GM23338 (cell line): ENCODE data around the gene EYA4. TPM values are rescaled to one million over a fixed set of nuclear protein-coding genes. Genes with fewer than 3 reads are reported as not detected.
A peak's percentile ranks its signal among the peaks of the same experiment; 100 is the strongest.

Source experiments
- ATAC-seq: fragments of 200-7000 bp; cut with Tn5 transposase; 3 replicates; pipeline ENCODE4 v1.9.1; 2020
- DNase-seq: peaks from one replicate; pipeline ENCODE4 v3.0.0-alpha.2; 2015; ENCODE audit warnings: low spot score
- H2AFZ ChIP-seq: fragments of 200-600 bp; sonication (generic); 2 replicates; pipeline ENCODE4 v1.8.0; 2016; ENCODE audit warnings: antibody characterized with exemption, mild to moderate bottlenecking, moderate library complexity
- H3F3A ChIP-seq: fragments of 200-600 bp; sonication (generic); replicated peaks from 2 replicates; pipeline ENCODE4 v1.8.0; 2017; ENCODE audit warnings: antibody characterized with exemption, mixed run types, low read depth
- H3K27ac ChIP-seq: fragments of 200-600 bp; sonication (generic); 2 replicates; pipeline ENCODE4 v1.6.1; 2016; ENCODE audit warnings: low read depth
- H3K27me3 ChIP-seq: fragments of 200-600 bp; sonication (generic); 2 replicates; pipeline ENCODE4 v1.8.0; 2016; ENCODE audit warnings: mild to moderate bottlenecking, mixed run types, moderate library complexity; ENCODE audit not compliant: insufficient read depth
- H3K36me3 ChIP-seq: fragments of 200-600 bp; sonication (generic); 2 replicates; pipeline ENCODE4 v1.8.0; 2016; ENCODE audit warnings: mild to moderate bottlenecking; ENCODE audit not compliant: insufficient read depth
- H3K4me1 ChIP-seq: fragments of 200-600 bp; sonication (generic); 2 replicates; pipeline ENCODE4 v1.8.0; 2016; ENCODE audit warnings: mild to moderate bottlenecking, moderate library complexity; ENCODE audit not compliant: insufficient read depth
- H3K4me2 ChIP-seq: fragments of 200-600 bp; sonication (generic); 2 replicates; pipeline ENCODE4 v1.7.1; 2017; ENCODE audit warnings: mixed run types
- H3K4me3 ChIP-seq: fragments of 200-600 bp; sonication (generic); 2 replicates; pipeline ENCODE4 v1.6.1; 2016; ENCODE audit warnings: mixed run types
- H3K79me2 ChIP-seq: fragments of 200-600 bp; sonication (generic); replicated peaks from 2 replicates; pipeline ENCODE4 v1.8.0; 2017; ENCODE audit warnings: mild to moderate bottlenecking; ENCODE audit not compliant: insufficient read depth
- H3K9me2 ChIP-seq: fragments of 200-600 bp; sonication (generic); 2 replicates; pipeline ENCODE4 v1.8.0; 2017; ENCODE audit not compliant: insufficient read depth
- H4K20me1 ChIP-seq: fragments of 200-600 bp; sonication (generic); replicated peaks from 2 replicates; pipeline ENCODE4 v1.8.0; 2017; ENCODE audit warnings: mild to moderate bottlenecking; ENCODE audit not compliant: insufficient read depth
- H3K27ac Mint-ChIP-seq: 2 replicates; pipeline ENCODE4 v1.8.0; 2020; ENCODE audit warnings: inconsistent platforms, mild to moderate bottlenecking, moderate library complexity, mixed read lengths
- H3K27me3 Mint-ChIP-seq: 3 replicates; pipeline ENCODE4 v1.8.0; 2022; ENCODE audit warnings: low read depth, mild to moderate bottlenecking, moderate library complexity, mixed read lengths, inconsistent platforms; ENCODE audit not compliant: insufficient read depth, poor library complexity
- H3K36me3 Mint-ChIP-seq: 3 replicates; pipeline ENCODE4 v1.8.0; 2021; ENCODE audit warnings: low read depth, mild to moderate bottlenecking, inconsistent platforms, moderate library complexity, mixed read lengths
- H3K4me1 Mint-ChIP-seq: 3 replicates; pipeline ENCODE4 v1.8.0; 2020; ENCODE audit warnings: mild to moderate bottlenecking, inconsistent platforms, mixed read lengths
- H3K4me3 Mint-ChIP-seq: 3 replicates; pipeline ENCODE4 v1.8.0; 2021; ENCODE audit warnings: moderate library complexity, mild to moderate bottlenecking, inconsistent platforms, mixed read lengths
- H3K9me3 Mint-ChIP-seq: 3 replicates; pipeline ENCODE4 v1.8.0; 2020; ENCODE audit warnings: moderate library complexity, mild to moderate bottlenecking, inconsistent platforms, mixed read lengths
- CTCF ChIP-seq, 2 experiments: fragments of 200-600 bp in 1 of 2; sonication (generic) in 1 of 2; conservative IDR thresholded peaks; 2 replicates each; pipeline versions ENCODE4 v1.5.1 to v1.6.1; 2016 to 2017; ENCODE audit warnings: antibody characterized with exemption in 2 of 2, low read depth in 2 of 2, mild to moderate bottlenecking in 2 of 2, moderate library complexity in 1 of 2
- JUNB ChIP-seq: IDR thresholded peaks from one replicate; pipeline ENCODE4 v1.6.1; 2016; ENCODE audit warnings: antibody characterized with exemption; ENCODE audit not compliant: unreplicated experiment
- POLR2AphosphoS5 ChIP-seq: IDR thresholded peaks from 2 replicates; pipeline ENCODE4 v1.6.1; 2016; ENCODE audit warnings: antibody characterized with exemption, low read depth
- REST ChIP-seq: IDR thresholded peaks from one replicate; pipeline ENCODE4 v1.6.1; 2018; ENCODE audit warnings: antibody characterized with exemption; ENCODE audit not compliant: unreplicated experiment
- ZNF114 ChIP-seq: fragments of 250-450 bp; sonication (Bioruptor Pico); IDR thresholded peaks from 2 replicates; pipeline ENCODE4 v1.5.0; 2020; ENCODE audit warnings: mild to moderate bottlenecking, moderate library complexity
- polyA plus RNA-seq: library from polyadenylated mRNA; unstranded; fragments of >200 nt; fragmentation: Nextera tagmentation; extraction: Ambion mirVana; gene quantifications from 2 replicates; pipeline ENCODE4 v1.2.1, GENCODE V29; 2016
- total RNA-seq: library from RNA; depleted of rRNA; stranded (reverse); fragments of >200 nt; shearing (Covaris generic); gene quantifications from 2 replicates; pipeline ENCODE4 v1.2.3, GENCODE V29; 2014
- TF ChIP-seq, protein P1 (sequence below): fragments of 250-450 bp; sonication (Bioruptor Pico); IDR thresholded peaks from 2 replicates; pipeline ENCODE4 v1.5.0; 2020; ENCODE audit warnings: mild to moderate bottlenecking, moderate library complexity

EYA4 gene
- total and polyA plus RNA-seq, 2 experiments from 2014 or later = 0.05 to 0.21 TPM

- Histone ChIP-seq H2AFZ (peak overlapping the region; percentile 58; the same call in 1 of the 2 replicates), H3K4me1 (no peaks in the 10 kb centered on the region), H3K79me2 (no peaks in the 10 kb centered on the region), H3K4me3 (no peak overlapping the region), H3K4me2 (no peak overlapping the region), H3F3A (no peaks in the 10 kb centered on the region), H3K9me2 (no peaks in the 10 kb centered on the region), H3K27me3 (no peaks in the 10 kb centered on the region), H3K36me3 (no peaks in the 10 kb centered on the region), H4K20me1 (no peaks in the 10 kb centered on the region), H3K27ac (no peak overlapping the region)
- no peak for DNase-seq
- no peak for ATAC-seq
- H3K36me3 Mint-ChIP-seq = no peaks in the 10 kb centered on the region
- no peak overlapping the region for H3K27ac Mint-ChIP-seq
- no peak overlapping the region for H3K4me3 Mint-ChIP-seq
- H3K27me3 Mint-ChIP-seq = no peaks in the 10 kb centered on the region
- no peaks in the 10 kb centered on the region for H3K4me1 Mint-ChIP-seq
- no peaks in the 10 kb centered on the region for H3K9me3 Mint-ChIP-seq
- TF ChIP-seq POLR2AphosphoS5 = no peak
- no peak for TF ChIP-seq CTCF (conservative IDR thresholded peaks at IDR 0.05; ENCODE audit: low read depth in 2 of 2)
- TF ChIP-seq ZNF114 (CRISPR knock-in tag) = no peak
- TF ChIP-seq, protein P1, sequence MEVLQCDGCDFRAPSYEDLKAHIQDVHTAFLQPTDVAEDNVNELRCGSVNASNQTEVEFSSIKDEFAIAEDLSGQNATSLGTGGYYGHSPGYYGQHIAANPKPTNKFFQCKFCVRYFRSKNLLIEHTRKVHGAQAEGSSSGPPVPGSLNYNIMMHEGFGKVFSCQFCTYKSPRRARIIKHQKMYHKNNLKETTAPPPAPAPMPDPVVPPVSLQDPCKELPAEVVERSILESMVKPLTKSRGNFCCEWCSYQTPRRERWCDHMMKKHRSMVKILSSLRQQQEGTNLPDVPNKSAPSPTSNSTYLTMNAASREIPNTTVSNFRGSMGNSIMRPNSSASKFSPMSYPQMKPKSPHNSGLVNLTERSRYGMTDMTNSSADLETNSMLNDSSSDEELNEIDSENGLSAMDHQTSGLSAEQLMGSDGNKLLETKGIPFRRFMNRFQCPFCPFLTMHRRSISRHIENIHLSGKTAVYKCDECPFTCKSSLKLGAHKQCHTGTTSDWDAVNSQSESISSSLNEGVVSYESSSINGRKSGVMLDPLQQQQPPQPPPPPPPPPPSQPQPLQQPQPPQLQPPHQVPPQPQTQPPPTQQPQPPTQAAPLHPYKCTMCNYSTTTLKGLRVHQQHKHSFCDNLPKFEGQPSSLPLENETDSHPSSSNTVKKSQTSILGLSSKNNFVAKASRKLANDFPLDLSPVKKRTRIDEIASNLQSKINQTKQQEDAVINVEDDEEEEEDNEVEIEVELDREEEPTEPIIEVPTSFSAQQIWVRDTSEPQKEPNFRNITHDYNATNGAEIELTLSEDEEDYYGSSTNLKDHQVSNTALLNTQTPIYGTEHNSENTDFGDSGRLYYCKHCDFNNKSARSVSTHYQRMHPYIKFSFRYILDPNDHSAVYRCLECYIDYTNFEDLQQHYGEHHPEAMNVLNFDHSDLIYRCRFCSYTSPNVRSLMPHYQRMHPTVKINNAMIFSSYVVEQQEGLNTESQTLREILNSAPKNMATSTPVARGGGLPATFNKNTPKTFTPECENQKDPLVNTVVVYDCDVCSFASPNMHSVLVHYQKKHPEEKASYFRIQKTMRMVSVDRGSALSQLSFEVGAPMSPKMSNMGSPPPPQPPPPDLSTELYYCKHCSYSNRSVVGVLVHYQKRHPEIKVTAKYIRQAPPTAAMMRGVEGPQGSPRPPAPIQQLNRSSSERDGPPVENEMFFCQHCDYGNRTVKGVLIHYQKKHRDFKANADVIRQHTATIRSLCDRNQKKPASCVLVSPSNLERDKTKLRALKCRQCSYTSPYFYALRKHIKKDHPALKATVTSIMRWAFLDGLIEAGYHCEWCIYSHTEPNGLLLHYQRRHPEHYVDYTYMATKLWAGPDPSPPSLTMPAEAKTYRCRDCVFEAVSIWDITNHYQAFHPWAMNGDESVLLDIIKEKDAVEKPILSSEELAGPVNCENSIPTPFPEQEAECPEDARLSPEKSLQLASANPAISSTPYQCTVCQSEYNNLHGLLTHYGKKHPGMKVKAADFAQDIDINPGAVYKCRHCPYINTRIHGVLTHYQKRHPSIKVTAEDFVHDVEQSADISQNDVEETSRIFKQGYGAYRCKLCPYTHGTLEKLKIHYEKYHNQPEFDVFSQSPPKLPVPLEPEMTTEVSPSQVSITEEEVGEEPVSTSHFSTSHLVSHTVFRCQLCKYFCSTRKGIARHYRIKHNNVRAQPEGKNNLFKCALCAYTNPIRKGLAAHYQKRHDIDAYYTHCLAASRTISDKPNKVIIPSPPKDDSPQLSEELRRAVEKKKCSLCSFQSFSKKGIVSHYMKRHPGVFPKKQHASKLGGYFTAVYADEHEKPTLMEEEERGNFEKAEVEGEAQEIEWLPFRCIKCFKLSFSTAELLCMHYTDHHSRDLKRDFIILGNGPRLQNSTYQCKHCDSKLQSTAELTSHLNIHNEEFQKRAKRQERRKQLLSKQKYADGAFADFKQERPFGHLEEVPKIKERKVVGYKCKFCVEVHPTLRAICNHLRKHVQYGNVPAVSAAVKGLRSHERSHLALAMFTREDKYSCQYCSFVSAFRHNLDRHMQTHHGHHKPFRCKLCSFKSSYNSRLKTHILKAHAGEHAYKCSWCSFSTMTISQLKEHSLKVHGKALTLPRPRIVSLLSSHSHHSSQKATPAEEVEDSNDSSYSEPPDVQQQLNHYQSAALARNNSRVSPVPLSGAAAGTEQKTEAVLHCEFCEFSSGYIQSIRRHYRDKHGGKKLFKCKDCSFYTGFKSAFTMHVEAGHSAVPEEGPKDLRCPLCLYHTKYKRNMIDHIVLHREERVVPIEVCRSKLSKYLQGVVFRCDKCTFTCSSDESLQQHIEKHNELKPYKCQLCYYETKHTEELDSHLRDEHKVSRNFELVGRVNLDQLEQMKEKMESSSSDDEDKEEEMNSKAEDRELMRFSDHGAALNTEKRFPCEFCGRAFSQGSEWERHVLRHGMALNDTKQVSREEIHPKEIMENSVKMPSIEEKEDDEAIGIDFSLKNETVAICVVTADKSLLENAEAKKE = no peak
- no peak for TF ChIP-seq JUNB
- no peak for TF ChIP-seq REST
These were observed 38.4 kb upstream of the EYA4 start for GRCh38 chr6:133202610-133203343.
